Natural killer cell (primary cell): ENCODE data around the gene KLK13. TPM values are rescaled to one million over a fixed set of nuclear protein-coding genes. Genes with fewer than 3 reads are reported as not detected.

Experiments
- ATAC-seq, 3 donors: fragments of 150-1000 bp in 2 of 3; fragments of 200-7000 bp in 1 of 3; cut with Tn5 transposase; 1 replicate in 1 of 3; 2 replicates in 2 of 3; pipeline ENCODE4 v1.10.0; 2021; ENCODE audit warnings: mild to moderate bottlenecking in 2 of 3, moderate library complexity in 2 of 3
- DNase-seq, 2 donors: peaks; one replicate each; pipeline versions ENCODE4 v3.0.0 to v3.0.0-alpha.2; 2013 to 2021; ENCODE audit warnings: mixed read lengths in 1 of 2
- H3K27ac ChIP-seq: one replicate; pipeline ENCODE4 v1.5.1; 2013; ENCODE audit warnings: mild to moderate bottlenecking, low read length
- H3K27me3 ChIP-seq: one replicate; pipeline ENCODE4 v1.6.1; 2013; ENCODE audit warnings: low read length; ENCODE audit not compliant: control insufficient read depth, insufficient read depth
- H3K36me3 ChIP-seq: one replicate; pipeline ENCODE4 v1.6.1; 2013; ENCODE audit warnings: low read length; ENCODE audit not compliant: control insufficient read depth, insufficient read depth
- H3K4me1 ChIP-seq: one replicate; pipeline ENCODE4 v1.6.1; 2013; ENCODE audit warnings: low read length; ENCODE audit not compliant: control insufficient read depth, insufficient read depth
- H3K4me3 ChIP-seq: one replicate; pipeline ENCODE4 v1.5.1; 2013; ENCODE audit warnings: low read length
- H3K9me3 ChIP-seq: one replicate; pipeline ENCODE4 v1.6.1; 2013; ENCODE audit warnings: low read length; ENCODE audit not compliant: control insufficient read depth, insufficient read depth
- H3K27ac Mint-ChIP-seq, 2 donors: one replicate each; pipeline ENCODE4 v1.8.0; 2022; ENCODE audit warnings: mild to moderate bottlenecking in 2 of 2, mixed read lengths in 2 of 2, moderate library complexity in 1 of 2
- H3K27me3 Mint-ChIP-seq, 2 donors: one replicate each; pipeline ENCODE4 v1.8.0; 2022; ENCODE audit warnings: low read depth in 2 of 2, mixed read lengths in 2 of 2
- H3K36me3 Mint-ChIP-seq: one replicate; pipeline ENCODE4 v1.8.0; 2022; ENCODE audit warnings: mixed read lengths
- H3K4me1 Mint-ChIP-seq, 2 donors: one replicate each; pipeline ENCODE4 v1.8.0; 2022; ENCODE audit warnings: mixed read lengths in 2 of 2
- H3K4me3 Mint-ChIP-seq: one replicate; pipeline ENCODE4 v1.8.0; 2022; ENCODE audit warnings: mild to moderate bottlenecking, moderate library complexity, mixed read lengths
- H3K9me3 Mint-ChIP-seq, 2 donors: one replicate each; pipeline ENCODE4 v1.8.0; 2022; ENCODE audit warnings: mixed read lengths in 2 of 2
- WGBS: methylation state at CpG from one replicate; pipeline ENCODE4 v1.1.7; 2013; ENCODE audit warnings: missing lambda C conversion rate; ENCODE audit not compliant: insufficient coverage; 5-methylcytosine and 5-hydroxymethylcytosine counted together
- intact Hi-C: fragments of 100-400 bp; cut with micrococcal nuclease; formaldehyde crosslinking; loops from one replicate; pipeline ENCODE4 v1.14.2; 2022
- total RNA-seq, 4 donors: library from RNA; stranded (reverse); fragments of 120-200 nt in 1 of 4; gene quantifications; one replicate each; pipeline versions ENCODE4 v1.2.3 to v1.2.4, GENCODE V29; 2013 to 2022
- TF ChIP-seq, protein P1 (sequence below): fragments of 200-600 bp; IDR thresholded peaks from one replicate; pipeline ENCODE4 v1.8.0; 2022; ENCODE audit warnings: antibody characterized with exemption

The KLK13 gene
- total RNA-seq, 3 donors from 2014 or later (not counting 1 experiment from before 2014, with no cell fraction given): not detected

DNA sequence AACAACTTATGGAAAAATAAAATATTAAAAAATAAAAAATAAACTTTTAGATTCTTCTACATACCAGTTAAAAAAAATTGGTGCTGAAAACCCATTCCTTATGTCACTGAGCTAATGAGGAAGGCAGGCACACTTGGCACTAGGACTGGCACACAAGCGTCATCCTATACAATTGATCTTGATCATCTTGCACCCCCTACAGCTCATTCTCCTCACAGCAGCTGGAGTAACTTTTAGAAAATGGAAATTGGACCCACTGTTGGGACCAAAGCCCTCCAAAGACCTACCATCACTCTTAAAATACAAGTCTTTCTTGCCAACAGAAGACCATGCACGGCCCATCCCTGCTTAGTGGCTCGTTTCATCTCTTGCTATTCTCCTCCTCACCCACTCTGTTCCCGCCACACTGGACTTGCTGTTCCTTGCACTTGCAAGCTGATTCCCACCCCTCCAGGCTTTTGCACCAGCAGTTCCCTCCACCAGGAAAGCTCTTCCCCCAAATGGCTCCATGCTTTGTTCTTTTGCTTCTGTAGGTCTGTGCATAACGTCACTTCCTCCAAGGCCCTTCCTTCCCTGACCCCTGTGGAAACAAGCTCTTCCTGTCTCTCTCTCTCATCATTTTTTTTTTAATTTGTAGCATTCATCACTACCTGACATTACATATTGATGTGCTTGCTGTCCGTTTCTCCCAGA lies 31.7 kb upstream of the KLK13 start:
- Mint-ChIP-seq H3K9me3 (no peaks in the 10 kb centered on the region), H3K36me3 (no peaks in the 10 kb centered on the region), H3K4me1 (peaks cover 19 to 26% of the 10 kb centered on the region in 2 donors), H3K4me3 (no peak overlapping the region), H3K27me3 (no peaks in the 10 kb centered on the region), H3K27ac (peak overlapping the region in 1 of 2 donors; percentile 14)
- intact Hi-C loops: loop anchor here (10.0 kb wide), 1 partner anchor 162 kb away; no protein-coding TSS in a partner anchor
- no peak overlapping the region for H3K27ac ChIP-seq
- ATAC-seq (no peak), DNase-seq (peak in 1 of 2 donors; percentile 21)
- TF ChIP-seq, protein P1, sequence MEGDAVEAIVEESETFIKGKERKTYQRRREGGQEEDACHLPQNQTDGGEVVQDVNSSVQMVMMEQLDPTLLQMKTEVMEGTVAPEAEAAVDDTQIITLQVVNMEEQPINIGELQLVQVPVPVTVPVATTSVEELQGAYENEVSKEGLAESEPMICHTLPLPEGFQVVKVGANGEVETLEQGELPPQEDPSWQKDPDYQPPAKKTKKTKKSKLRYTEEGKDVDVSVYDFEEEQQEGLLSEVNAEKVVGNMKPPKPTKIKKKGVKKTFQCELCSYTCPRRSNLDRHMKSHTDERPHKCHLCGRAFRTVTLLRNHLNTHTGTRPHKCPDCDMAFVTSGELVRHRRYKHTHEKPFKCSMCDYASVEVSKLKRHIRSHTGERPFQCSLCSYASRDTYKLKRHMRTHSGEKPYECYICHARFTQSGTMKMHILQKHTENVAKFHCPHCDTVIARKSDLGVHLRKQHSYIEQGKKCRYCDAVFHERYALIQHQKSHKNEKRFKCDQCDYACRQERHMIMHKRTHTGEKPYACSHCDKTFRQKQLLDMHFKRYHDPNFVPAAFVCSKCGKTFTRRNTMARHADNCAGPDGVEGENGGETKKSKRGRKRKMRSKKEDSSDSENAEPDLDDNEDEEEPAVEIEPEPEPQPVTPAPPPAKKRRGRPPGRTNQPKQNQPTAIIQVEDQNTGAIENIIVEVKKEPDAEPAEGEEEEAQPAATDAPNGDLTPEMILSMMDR: no peak
- peaks cover 17% of the 10 kb centered on the region for H3K36me3 ChIP-seq
- no peaks in the 10 kb centered on the region for H3K9me3 ChIP-seq
- no peak overlapping the region for H3K4me3 ChIP-seq
- no peaks in the 10 kb centered on the region for H3K27me3 ChIP-seq
- H3K4me1 ChIP-seq: peaks cover 29% of the 10 kb centered on the region
- 89% methylated on average over 6 of the region's 6 CpGs for WGBS

DNA sequence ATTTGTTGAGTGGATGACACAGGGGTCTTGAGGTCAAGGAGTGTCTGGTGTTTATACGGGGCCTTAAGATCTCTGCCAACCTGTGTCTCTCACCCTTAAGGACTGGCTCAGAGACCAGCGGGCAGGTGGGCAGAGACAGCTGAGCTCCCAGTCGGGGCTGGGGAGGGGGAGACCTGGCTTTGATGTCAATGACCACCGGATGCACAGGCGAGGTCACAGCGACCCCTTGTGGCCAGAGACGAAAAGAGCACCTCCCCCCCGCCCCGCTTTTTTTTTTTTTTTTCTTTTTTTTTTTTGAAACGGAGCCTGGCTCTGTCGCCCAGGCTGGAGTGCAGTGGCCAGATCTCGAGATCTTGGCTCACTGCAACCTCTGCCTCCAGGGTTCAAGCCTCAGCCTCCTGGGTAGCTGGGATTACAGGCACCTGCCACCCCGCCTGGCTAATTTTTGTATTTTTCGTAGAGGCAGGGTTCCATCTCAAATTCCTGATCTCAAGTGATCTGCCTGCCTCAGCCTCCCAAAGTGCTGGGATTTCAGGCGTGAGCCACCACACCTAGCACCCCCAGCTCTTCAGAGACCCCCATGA lies 29.9 kb upstream of the KLK13 start:
- Mint-ChIP-seq H3K4me1 (peaks cover 16 to 22% of the 10 kb centered on the region in 2 donors), H3K27me3 (no peaks in the 10 kb centered on the region), H3K36me3 (no peaks in the 10 kb centered on the region), H3K9me3 (no peaks in the 10 kb centered on the region), H3K4me3 (no peak overlapping the region), H3K27ac (no peak overlapping the region)
- ATAC-seq (peak in 1 of 3 donors; percentile 32), DNase-seq (peak; percentile 32 to 68)
- H3K4me1 ChIP-seq: peaks cover 29% of the 10 kb centered on the region
- H3K27me3 ChIP-seq: no peaks in the 10 kb centered on the region
- TF ChIP-seq, protein P1: peak; percentile 78
- H3K9me3 ChIP-seq: no peaks in the 10 kb centered on the region
- 47% methylated on average over 15 of the region's 15 CpGs for WGBS
- intact Hi-C loops: loop anchor here (5.0 to 10.0 kb wide), 2 partner anchors 72 to 160 kb away; no protein-coding TSS in a partner anchor
- H3K4me3 ChIP-seq: no peak overlapping the region
- no peak overlapping the region for H3K27ac ChIP-seq
- peaks cover 9% of the 10 kb centered on the region for H3K36me3 ChIP-seq

DNA sequence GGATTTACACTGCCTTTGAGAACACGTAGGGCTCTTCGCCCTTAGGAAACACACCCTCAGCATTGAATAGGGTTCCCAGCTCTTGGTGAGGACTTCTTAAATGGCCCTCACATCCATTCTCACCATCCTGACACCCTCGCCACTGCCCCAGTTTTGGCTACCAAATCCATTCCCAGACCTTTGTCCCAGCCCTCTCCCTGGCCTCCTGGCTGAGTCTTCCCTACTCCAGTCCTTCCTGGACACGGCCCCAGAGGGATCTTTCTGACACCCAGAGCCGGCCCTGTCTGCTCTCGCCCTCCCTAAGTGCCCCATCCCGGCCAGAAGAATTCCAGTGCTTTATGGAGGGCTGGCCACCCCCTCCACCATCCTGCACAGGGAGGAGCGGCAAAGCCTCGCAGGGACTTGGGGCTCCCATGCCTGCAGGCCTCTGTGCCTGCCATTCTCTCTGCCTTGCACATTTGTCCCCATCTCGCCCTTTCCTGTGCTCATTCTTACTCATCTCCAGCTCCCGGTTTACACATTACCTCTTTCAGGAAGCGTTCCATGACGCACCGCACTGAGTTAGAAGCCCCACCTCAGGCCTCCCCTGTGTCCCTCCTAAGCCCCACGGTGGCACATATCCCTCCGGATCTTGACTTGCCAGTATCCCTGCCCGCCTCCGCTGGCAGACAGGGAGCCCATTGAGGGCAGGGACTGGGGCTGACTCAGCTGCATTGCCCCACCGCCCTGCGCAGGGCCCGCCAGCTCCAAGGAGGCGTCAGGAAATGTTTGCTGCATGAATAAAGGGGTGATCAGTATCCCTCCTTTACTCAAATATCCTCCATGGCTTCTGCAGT lies 28.8 kb upstream of the KLK13 start:
- DNase-seq: no peak
- H3K4me1 Mint-ChIP-seq: peaks cover 9 to 13% of the 10 kb centered on the region in 2 donors
- no peaks in the 10 kb centered on the region for H3K9me3 ChIP-seq
- no peak overlapping the region for H3K27ac ChIP-seq
- H3K27me3 ChIP-seq: no peaks in the 10 kb centered on the region
- TF ChIP-seq, protein P1: no peak
- H3K4me1 ChIP-seq: peaks cover 22% of the 10 kb centered on the region
- no peak overlapping the region for H3K27ac Mint-ChIP-seq
- 92% methylated on average over 22 of the region's 22 CpGs for WGBS
- H3K9me3 Mint-ChIP-seq: no peaks in the 10 kb centered on the region
- H3K36me3 Mint-ChIP-seq: no peaks in the 10 kb centered on the region
- intact Hi-C loops: loop anchor here (5.0 to 10.0 kb wide), 2 partner anchors 71 to 159 kb away; no protein-coding TSS in a partner anchor
- no peak overlapping the region for H3K4me3 Mint-ChIP-seq
- no peaks in the 10 kb centered on the region for H3K27me3 Mint-ChIP-seq
- no peak for ATAC-seq
- peaks cover 6% of the 10 kb centered on the region for H3K36me3 ChIP-seq
- no peak overlapping the region for H3K4me3 ChIP-seq
